ENCODE data around the gene LAP3. TPM values are rescaled to one million over a fixed set of nuclear protein-coding genes. Genes with fewer than 3 reads are reported as not detected.

Gene LAP3
- total and polyA plus RNA-seq, 9 donors = 45.2 to 57.5 (median 47.7) TPM

DNA sequence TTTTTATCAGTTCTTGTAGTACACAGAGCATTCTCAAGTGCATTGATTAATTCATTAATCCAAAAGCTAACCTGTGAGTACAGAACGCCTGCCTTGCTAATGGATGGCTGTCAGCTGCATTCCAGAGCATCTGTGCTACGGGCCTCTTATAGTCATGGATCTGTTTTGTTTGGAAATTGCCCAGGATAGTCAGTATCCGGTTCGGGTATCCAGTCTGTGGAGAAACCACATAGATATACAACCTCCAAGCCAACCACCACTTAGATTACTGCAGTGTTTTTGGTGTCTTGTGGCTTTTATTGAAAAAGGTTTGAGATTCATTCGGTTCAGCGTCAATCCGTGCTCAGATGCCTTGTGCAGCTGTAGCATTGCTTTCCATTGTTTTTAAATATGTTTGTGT is 4.0 kb downstream of the LAP3 start:
- DNase-seq = no peak
- H3K27me3 ChIP-seq (ENCODE audit: control insufficient read depth, insufficient read depth, low read length) = no peaks in the 10 kb centered on the region
- H3K36me3 ChIP-seq (ENCODE audit: control insufficient read depth, insufficient read depth, low read length) = peaks cover 60% of the 10 kb centered on the region
- H3K4me1 ChIP-seq (ENCODE audit: control insufficient read depth, insufficient read depth, low read length) = peaks cover 22% of the 10 kb centered on the region
- peak overlapping the region; percentile 35 for H3K27ac ChIP-seq (ENCODE audit: low read length)
- H3K9me3 ChIP-seq (replicated peaks; ENCODE audit: control insufficient read depth, low read depth, low read length) = no peaks in the 10 kb centered on the region
- H3K4me3 ChIP-seq (ENCODE audit: low read length) = no peak overlapping the region
- WGBS (ENCODE audit: insufficient coverage) = 89% methylated on average over 3 of the region's 7 CpGs

- H3K36me3 ChIP-seq (ENCODE audit: control insufficient read depth, insufficient read depth, low read length) = peaks cover 72% of the 10 kb centered on the region
- no peaks in the 10 kb centered on the region for H3K9me3 ChIP-seq (replicated peaks; ENCODE audit: control insufficient read depth, low read depth, low read length)
- no peak for DNase-seq
- no peak overlapping the region for H3K4me3 ChIP-seq (ENCODE audit: low read length)
- no peaks in the 10 kb centered on the region for H3K27me3 ChIP-seq (ENCODE audit: control insufficient read depth, insufficient read depth, low read length)
- H3K4me1 ChIP-seq (ENCODE audit: control insufficient read depth, insufficient read depth, low read length) = peaks cover 12% of the 10 kb centered on the region
- H3K27ac ChIP-seq (ENCODE audit: low read length) = no peak overlapping the region
- WGBS (ENCODE audit: insufficient coverage) = 81% methylated on average over 9 of the region's 9 CpGs
These were observed 6.3 kb downstream of the LAP3 start for GRCh38 chr4:17583276-17583675.

GRCh38 chr4:17583941-17584340 is 6.9 kb downstream of the LAP3 start:
- no peak overlapping the region for H3K4me3 ChIP-seq (ENCODE audit: low read length)
- 84% methylated on average over 3 of the region's 4 CpGs for WGBS (ENCODE audit: insufficient coverage)
- peaks cover 6% of the 10 kb centered on the region for H3K4me1 ChIP-seq (ENCODE audit: control insufficient read depth, insufficient read depth, low read length)
- H3K27ac ChIP-seq (ENCODE audit: low read length) = no peak overlapping the region
- no peaks in the 10 kb centered on the region for H3K27me3 ChIP-seq (ENCODE audit: control insufficient read depth, insufficient read depth, low read length)
- DNase-seq = no peak
- H3K9me3 ChIP-seq (replicated peaks; ENCODE audit: control insufficient read depth, low read depth, low read length) = no peaks in the 10 kb centered on the region
- H3K36me3 ChIP-seq (ENCODE audit: control insufficient read depth, insufficient read depth, low read length) = peaks cover 76% of the 10 kb centered on the region

DNA sequence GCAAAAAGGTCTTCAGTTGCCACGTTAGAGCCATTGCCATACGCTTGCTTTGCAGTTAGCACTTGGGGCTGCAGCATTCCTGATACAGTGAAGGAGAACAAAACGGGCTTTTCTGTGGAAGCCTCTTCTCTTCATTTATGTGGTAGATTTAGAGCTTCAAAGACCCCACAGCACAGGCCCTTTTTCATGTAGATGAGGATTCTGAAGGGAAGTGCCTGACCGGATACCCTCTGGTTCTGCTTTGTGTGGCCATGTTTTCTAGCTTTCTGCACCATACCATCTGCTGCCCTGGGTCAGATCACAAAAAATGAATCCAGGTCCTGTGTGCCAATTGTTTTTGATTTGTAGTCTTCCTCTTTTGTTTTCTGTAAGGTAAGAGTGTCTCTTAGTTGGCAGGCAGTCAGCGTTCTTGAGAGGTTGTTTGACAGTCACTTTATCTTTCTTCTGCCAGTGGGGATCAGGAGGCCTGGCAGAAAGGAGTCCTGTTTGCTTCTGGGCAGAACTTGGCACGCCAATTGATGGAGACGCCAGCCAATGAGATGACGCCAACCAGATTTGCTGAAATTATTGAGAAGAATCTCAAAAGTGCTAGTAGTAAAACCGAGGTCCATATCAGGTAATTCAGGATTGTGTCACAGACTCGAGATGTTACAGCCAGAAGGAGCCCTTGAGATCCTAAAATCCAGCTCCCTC is 7.7 kb downstream of the LAP3 start:
- Histone ChIP-seq H3K36me3 (ENCODE audit: control insufficient read depth, insufficient read depth, low read length) (peaks cover 79% of the 10 kb centered on the region), H3K9me3 (replicated peaks; ENCODE audit: control insufficient read depth, low read depth, low read length) (no peaks in the 10 kb centered on the region), H3K27ac (ENCODE audit: low read length) (no peak overlapping the region), H3K27me3 (ENCODE audit: control insufficient read depth, insufficient read depth, low read length) (no peaks in the 10 kb centered on the region), H3K4me1 (ENCODE audit: control insufficient read depth, insufficient read depth, low read length) (peaks cover 6% of the 10 kb centered on the region), H3K4me3 (ENCODE audit: low read length) (no peak overlapping the region)
- 94% methylated on average over 8 of the region's 10 CpGs for WGBS (ENCODE audit: insufficient coverage)
- no peak for DNase-seq

GRCh38 chr4:17587094-17587822 is 10.3 kb downstream of the LAP3 start:
- 91% methylated on average over 5 of the region's 9 CpGs for WGBS (ENCODE audit: insufficient coverage)
- H3K4me3 ChIP-seq (ENCODE audit: low read length) = no peak overlapping the region
- peaks cover 77% of the 10 kb centered on the region for H3K36me3 ChIP-seq (ENCODE audit: control insufficient read depth, insufficient read depth, low read length)
- H3K4me1 ChIP-seq (ENCODE audit: control insufficient read depth, insufficient read depth, low read length) = no peaks in the 10 kb centered on the region
- no peaks in the 10 kb centered on the region for H3K9me3 ChIP-seq (replicated peaks; ENCODE audit: control insufficient read depth, low read depth, low read length)
- no peaks in the 10 kb centered on the region for H3K27me3 ChIP-seq (ENCODE audit: control insufficient read depth, insufficient read depth, low read length)
- no peak for DNase-seq
- no peak overlapping the region for H3K27ac ChIP-seq (ENCODE audit: low read length)

- no peaks in the 10 kb centered on the region for H3K9me3 ChIP-seq (replicated peaks; ENCODE audit: control insufficient read depth, low read depth, low read length)
- DNase-seq = no peak
- peaks cover 67% of the 10 kb centered on the region for H3K36me3 ChIP-seq (ENCODE audit: control insufficient read depth, insufficient read depth, low read length)
- no peaks in the 10 kb centered on the region for H3K27me3 ChIP-seq (ENCODE audit: control insufficient read depth, insufficient read depth, low read length)
- WGBS (ENCODE audit: insufficient coverage) = no CpG with 5 or more reads among the region's 3 CpGs
- no peak overlapping the region for H3K4me3 ChIP-seq (ENCODE audit: low read length)
- no peak overlapping the region for H3K27ac ChIP-seq (ENCODE audit: low read length)
- H3K4me1 ChIP-seq (ENCODE audit: control insufficient read depth, insufficient read depth, low read length) = no peaks in the 10 kb centered on the region
These were observed 12.4 kb downstream of the LAP3 start for GRCh38 chr4:17589355-17589754.

- WGBS (ENCODE audit: insufficient coverage) = 92% methylated on average over 2 of the region's 6 CpGs
- no peak overlapping the region for H3K4me3 ChIP-seq (ENCODE audit: low read length)
These were observed 18.5 kb downstream of the LAP3 start for GRCh38 chr4:17595471-17596005.

DNA sequence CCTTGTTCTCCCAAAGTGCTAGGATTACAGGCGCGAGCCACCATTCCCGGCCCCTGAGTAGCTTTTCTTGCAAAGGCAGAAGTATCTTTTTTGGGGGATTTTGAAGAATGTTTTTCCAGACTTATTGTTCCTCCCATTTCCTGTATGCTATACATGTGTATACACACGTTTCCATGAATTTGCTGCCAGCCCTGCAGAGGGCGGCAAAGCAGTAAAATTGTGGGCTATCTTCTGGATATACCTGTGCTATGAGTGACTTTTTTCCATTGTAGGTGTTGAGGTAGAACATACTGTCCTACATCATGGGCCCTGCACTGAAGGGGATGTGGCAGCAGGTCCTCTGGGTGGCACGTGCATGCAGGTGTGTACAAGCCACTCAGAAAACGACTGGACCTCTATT is 20.5 kb downstream of the LAP3 start:
- H3K27me3 ChIP-seq (ENCODE audit: control insufficient read depth, insufficient read depth, low read length) = no peaks in the 10 kb centered on the region
- DNase-seq = no peak
- H3K27ac ChIP-seq (ENCODE audit: low read length) = no peak overlapping the region
- no peak overlapping the region for H3K4me3 ChIP-seq (ENCODE audit: low read length)
- no CpG with 5 or more reads among the region's 7 CpGs for WGBS (ENCODE audit: insufficient coverage)
- H3K4me1 ChIP-seq (ENCODE audit: control insufficient read depth, insufficient read depth, low read length) = no peaks in the 10 kb centered on the region
- no peaks in the 10 kb centered on the region for H3K9me3 ChIP-seq (replicated peaks; ENCODE audit: control insufficient read depth, low read depth, low read length)
- peaks cover 60% of the 10 kb centered on the region for H3K36me3 ChIP-seq (ENCODE audit: control insufficient read depth, insufficient read depth, low read length)

More at GRCh38 chr4:17595471-17596005, 18.5 kb downstream of the LAP3 start:
- peak; percentile 53 for DNase-seq
- no peaks in the 10 kb centered on the region for H3K9me3 ChIP-seq (replicated peaks; ENCODE audit: control insufficient read depth, low read depth, low read length)
- H3K4me1 ChIP-seq (ENCODE audit: control insufficient read depth, insufficient read depth, low read length) = no peaks in the 10 kb centered on the region
- H3K27ac ChIP-seq (ENCODE audit: low read length) = no peak overlapping the region
- H3K27me3 ChIP-seq (ENCODE audit: control insufficient read depth, insufficient read depth, low read length) = no peaks in the 10 kb centered on the region
- peaks cover 66% of the 10 kb centered on the region for H3K36me3 ChIP-seq (ENCODE audit: control insufficient read depth, insufficient read depth, low read length)

GRCh38 chr4:17599826-17600225 is 22.8 kb downstream of the LAP3 start:
- no CpG with 5 or more reads among the region's 1 CpG for WGBS (ENCODE audit: insufficient coverage)
- Histone ChIP-seq H3K27ac (ENCODE audit: low read length) (no peak overlapping the region), H3K36me3 (ENCODE audit: control insufficient read depth, insufficient read depth, low read length) (peaks cover 50% of the 10 kb centered on the region), H3K27me3 (ENCODE audit: control insufficient read depth, insufficient read depth, low read length) (no peaks in the 10 kb centered on the region), H3K4me3 (ENCODE audit: low read length) (no peak overlapping the region), H3K9me3 (replicated peaks; ENCODE audit: control insufficient read depth, low read depth, low read length) (no peaks in the 10 kb centered on the region), H3K4me1 (ENCODE audit: control insufficient read depth, insufficient read depth, low read length) (no peaks in the 10 kb centered on the region)
- DNase-seq = no peak

GRCh38 chr4:17605236-17605635 is 28.2 kb downstream of the LAP3 start:
- WGBS (ENCODE audit: insufficient coverage) = 61% methylated on average over 2 of the region's 3 CpGs
- no peaks in the 10 kb centered on the region for H3K9me3 ChIP-seq (replicated peaks; ENCODE audit: control insufficient read depth, low read depth, low read length)
- DNase-seq = no peak
- H3K27me3 ChIP-seq (ENCODE audit: control insufficient read depth, insufficient read depth, low read length) = no peaks in the 10 kb centered on the region
- H3K27ac ChIP-seq (ENCODE audit: low read length) = no peak overlapping the region
- no peaks in the 10 kb centered on the region for H3K4me1 ChIP-seq (ENCODE audit: control insufficient read depth, insufficient read depth, low read length)
- H3K36me3 ChIP-seq (ENCODE audit: control insufficient read depth, insufficient read depth, low read length) = peaks cover 37% of the 10 kb centered on the region
- no peak overlapping the region for H3K4me3 ChIP-seq (ENCODE audit: low read length)
